T-cell (primary cell): ENCODE data around the gene CUL7. TPM values are rescaled to one million over a fixed set of nuclear protein-coding genes. Genes with fewer than 3 reads are reported as not detected.
A peak's percentile ranks its signal among the peaks of the same experiment; 100 is the strongest.

Source experiments
- ATAC-seq, 4 experiments: fragments of 200-7000 bp in 3 of 4; fragments of 150-1000 bp in 1 of 4; cut with Tn5 transposase; replicated peaks in 1 of 4; 1 replicate in 3 of 4; 2 replicates in 1 of 4; pipeline ENCODE4 v1.10.0; 2021; ENCODE audit warnings: moderate library complexity in 3 of 4, mild to moderate bottlenecking in 2 of 4, moderate number of reproducible peaks in 1 of 4
- CTCF ChIA-PET, 2 donors: fragments of 300-600 bp; sonication (Branson Sonifier 250); formaldehyde crosslinking; loops; one replicate each; lab custom pipeline; 2022; ENCODE audit warnings: antibody characterized with exemption in 2 of 2; lab: Charles Lee
- POLR2A ChIA-PET, 2 donors: fragments of 300-600 bp; sonication (Branson Sonifier 250); formaldehyde crosslinking; loops; one replicate each; lab custom pipeline; 2022; ENCODE audit warnings: antibody characterized with exemption in 2 of 2; lab: Charles Lee
- DNase-seq, 35 experiments: peaks; one replicate each; pipeline versions ENCODE4 v3.0.0 to v3.0.0-alpha.2; 2013 to 2023
- H3K27ac ChIP-seq: one replicate; pipeline ENCODE4 v1.5.1; 2013; ENCODE audit warnings: low read length
- H3K27me3 ChIP-seq, 2 experiments: replicated peaks in 1 of 2; 1 replicate in 1 of 2; 2 replicates in 1 of 2; pipeline versions ENCODE4 v1.6.1 to v1.7.0; 2013; ENCODE audit warnings: low read length in 1 of 2, mixed read lengths in 1 of 2; ENCODE audit not compliant: control insufficient read depth in 2 of 2, insufficient read depth in 2 of 2; ENCODE audit errors: extremely low read depth in 1 of 2
- H3K36me3 ChIP-seq, 2 donors: 1 replicate in 1 of 2; 2 replicates in 1 of 2; pipeline versions ENCODE4 v1.6.1 to v1.7.0; 2013; ENCODE audit warnings: low read length in 1 of 2; ENCODE audit not compliant: control insufficient read depth in 2 of 2, insufficient read depth in 1 of 2; ENCODE audit errors: extremely low read depth in 1 of 2
- H3K4me1 ChIP-seq, 2 experiments: 1 replicate in 1 of 2; 2 replicates in 1 of 2; pipeline versions ENCODE4 v1.6.1 to v1.7.0; 2013; ENCODE audit warnings: low read length in 2 of 2, mixed read lengths in 1 of 2; ENCODE audit not compliant: insufficient read depth in 2 of 2, control insufficient read depth in 1 of 2; ENCODE audit errors: extremely low read depth in 1 of 2
- H3K4me3 ChIP-seq, 2 donors: 1 replicate in 1 of 2; 2 replicates in 1 of 2; pipeline versions ENCODE4 v1.5.1 to v1.7.0; 2013; ENCODE audit warnings: mild to moderate bottlenecking in 2 of 2, low read length in 1 of 2, moderate library complexity in 1 of 2; ENCODE audit not compliant: control insufficient read depth in 1 of 2; ENCODE audit errors: extremely low read depth in 1 of 2
- H3K9me3 ChIP-seq: 2 replicates; pipeline ENCODE4 v1.7.0; 2013
- H3K27ac Mint-ChIP-seq, 2 donors: one replicate each; pipeline ENCODE4 v1.8.0; 2020 to 2021; ENCODE audit warnings: mild to moderate bottlenecking in 2 of 2, mixed read lengths in 2 of 2
- H3K27me3 Mint-ChIP-seq, 2 donors: one replicate each; pipeline ENCODE4 v1.8.0; 2021 to 2022; ENCODE audit warnings: mixed read lengths in 2 of 2
- H3K36me3 Mint-ChIP-seq: one replicate; pipeline ENCODE4 v1.8.0; 2021; ENCODE audit warnings: mixed read lengths
- H3K4me1 Mint-ChIP-seq, 3 donors: one replicate each; pipeline ENCODE4 v1.8.0; 2020 to 2022; ENCODE audit warnings: mixed read lengths in 3 of 3, mild to moderate bottlenecking in 1 of 3
- H3K4me3 Mint-ChIP-seq, 3 donors: one replicate each; pipeline ENCODE4 v1.8.0; 2020 to 2022; ENCODE audit warnings: mild to moderate bottlenecking in 3 of 3, mixed read lengths in 3 of 3, moderate library complexity in 3 of 3
- H3K9me3 Mint-ChIP-seq, 3 donors: one replicate each; pipeline ENCODE4 v1.8.0; 2020 to 2022; ENCODE audit warnings: mixed read lengths in 3 of 3
- WGBS: methylation state at CpG from one replicate; pipeline ENCODE4 v1.1.5; 2013; ENCODE audit warnings: missing lambda C conversion rate; ENCODE audit not compliant: insufficient coverage; 5-methylcytosine and 5-hydroxymethylcytosine counted together
- total RNA-seq, 35 experiments: library from RNA in 6 of 35; stranded (reverse) in 6 of 35; fragments of 120-200 nt in 1 of 35; gene quantifications; one replicate each; pipeline versions ENCODE4 v1.2.1 to v1.2.4 and lab custom pipeline; 2013 to 2026

CUL7 gene
- total RNA-seq, 5 donors from 2014 or later (not counting 1 experiment from before 2014, with no cell fraction given): 6.9 to 15.9 (median 11.6) TPM

DNA sequence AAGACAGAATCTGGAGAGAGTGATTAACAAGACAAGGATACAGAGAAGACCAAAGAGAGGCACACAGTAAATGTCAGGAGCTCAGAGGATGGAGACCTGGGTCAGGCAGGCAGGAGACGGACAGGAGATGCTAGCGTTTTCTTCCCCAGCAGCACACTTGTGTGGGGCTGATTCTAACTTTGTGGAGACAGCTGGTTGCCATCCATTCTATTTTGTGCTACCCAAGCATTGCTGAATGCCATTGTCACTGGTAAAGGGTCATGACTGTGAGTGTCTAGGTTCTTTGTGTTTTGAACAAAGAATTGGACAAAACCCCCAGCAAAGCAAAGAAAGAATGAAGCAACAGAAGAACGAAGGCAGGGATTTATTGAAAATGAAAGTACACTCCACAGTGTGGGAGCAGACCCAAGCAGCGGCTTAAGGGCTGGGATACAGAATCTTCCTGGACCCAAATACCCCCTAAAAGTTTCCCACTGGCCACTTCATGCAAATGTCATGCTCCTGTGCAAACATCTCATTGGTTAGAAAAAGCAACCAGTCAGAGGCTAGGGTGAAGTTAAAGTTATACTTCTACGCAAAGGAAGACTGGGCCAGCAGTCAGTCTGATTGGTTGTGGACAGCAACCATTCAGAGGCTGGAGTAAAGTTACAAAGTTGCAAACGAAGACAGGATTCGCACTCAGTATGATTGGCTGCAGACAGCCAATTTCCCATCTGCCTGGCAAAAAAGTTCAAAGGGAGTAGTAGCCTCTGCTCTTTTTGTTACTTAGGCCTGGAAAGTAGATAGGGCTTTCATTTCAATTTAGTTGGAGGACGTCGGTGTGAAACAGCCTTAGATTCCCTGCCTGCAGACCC lies 40.0 kb upstream of the CUL7 start:
- H3K9me3 ChIP-seq: no peaks in the 10 kb centered on the region
- Mint-ChIP-seq H3K9me3 (no peaks in the 10 kb centered on the region), H3K27me3 (peaks cover 0 to 2% of the 10 kb centered on the region in 2 donors), H3K4me1 (peaks cover 14 to 19% (median 17%) of the 10 kb centered on the region in 3 donors), H3K36me3 (no peaks in the 10 kb centered on the region), H3K27ac (peak overlapping the region in 1 of 2 donors; percentile 65), H3K4me3 (peak overlapping the region; percentile 22 to 32 (median 26))
- DNase-seq (no peak), ATAC-seq (peak in 3 of 4 experiments; percentile 37 to 53 (median 42))
- H3K4me1 ChIP-seq: no peaks in the 10 kb centered on the region
- peaks cover 0 to 2% of the 10 kb centered on the region in 2 experiments for H3K27me3 ChIP-seq
- CTCF ChIA-PET: interaction anchor here (0.6 kb wide), 3 partner anchors 11 to 1223 kb away, joined by 3 to 7 read pairs (median 3); no protein-coding TSS in a partner anchor
- POLR2A ChIA-PET: interaction anchor here (0.6 kb wide), 2 partner anchors 16 to 17 kb away, joined by 3 to 10 read pairs; no protein-coding TSS in a partner anchor
- no peaks in the 10 kb centered on the region for H3K36me3 ChIP-seq
- WGBS: 78% methylated on average over 7 of the region's 9 CpGs
- no peak overlapping the region for H3K4me3 ChIP-seq
- no peak overlapping the region for H3K27ac ChIP-seq

DNA sequence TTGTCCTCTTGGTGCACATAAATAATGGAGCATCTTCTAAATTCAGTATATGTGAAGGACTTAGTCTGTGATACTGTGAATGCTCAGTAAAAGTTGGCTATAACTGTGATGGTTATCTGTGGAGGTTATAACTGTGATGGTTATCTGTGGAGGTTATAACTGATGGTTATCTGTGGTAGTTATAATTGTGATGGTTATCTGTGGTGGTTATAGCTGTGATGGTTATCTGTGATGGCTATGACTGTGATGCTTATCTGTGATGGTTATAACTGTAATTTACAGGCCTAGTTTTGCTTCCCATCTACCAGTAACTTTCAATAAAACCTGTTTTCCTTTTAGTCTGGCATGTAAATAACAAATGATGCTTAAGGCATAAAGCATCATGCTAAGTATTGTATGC lies 39.0 kb upstream of the CUL7 start:
- Histone ChIP-seq H3K9me3 (no peaks in the 10 kb centered on the region), H3K27ac (no peak overlapping the region), H3K36me3 (no peaks in the 10 kb centered on the region), H3K4me1 (no peaks in the 10 kb centered on the region), H3K4me3 (no peak overlapping the region), H3K27me3 (peaks cover 0 to 2% of the 10 kb centered on the region in 2 experiments)
- Mint-ChIP-seq H3K4me3 (no peak overlapping the region), H3K4me1 (peaks cover 14 to 19% (median 17%) of the 10 kb centered on the region in 3 donors), H3K36me3 (no peaks in the 10 kb centered on the region), H3K27ac (no peak overlapping the region), H3K9me3 (no peaks in the 10 kb centered on the region), H3K27me3 (no peaks in the 10 kb centered on the region)
- CTCF ChIA-PET: no interaction called here
- ATAC-seq: no peak
- POLR2A ChIA-PET: no interaction called here
- DNase-seq: no peak

DNA sequence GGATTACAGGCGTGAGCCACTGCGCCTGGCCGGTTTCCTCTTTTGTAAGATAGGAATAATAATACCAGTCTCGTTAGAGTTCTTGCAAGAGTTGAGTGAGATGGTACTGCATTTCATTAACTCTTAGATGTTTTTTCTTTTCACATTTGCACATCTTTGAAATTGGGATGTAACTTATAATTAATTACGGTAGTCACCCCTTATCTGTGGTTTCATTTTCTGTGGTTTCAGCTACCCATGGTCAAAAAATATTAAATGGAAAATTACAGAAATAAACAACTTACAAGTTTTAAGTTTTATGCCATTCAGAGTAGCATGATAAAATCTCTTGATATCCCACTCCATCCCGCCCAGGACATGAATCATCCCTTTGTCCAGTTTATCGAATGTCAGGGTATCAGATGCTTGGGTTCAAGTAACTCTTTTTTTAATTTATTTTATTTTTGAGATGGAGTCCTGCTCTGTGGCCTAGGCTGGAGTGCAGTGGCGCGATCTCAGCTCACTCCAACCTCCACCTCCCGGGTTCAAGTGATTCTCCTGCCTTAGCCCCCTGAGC lies 37.9 kb upstream of the CUL7 start:
- Histone ChIP-seq H3K27me3 (peaks cover 0 to 3% of the 10 kb centered on the region in 2 experiments), H3K9me3 (no peaks in the 10 kb centered on the region), H3K4me1 (no peaks in the 10 kb centered on the region), H3K4me3 (no peak overlapping the region), H3K27ac (no peak overlapping the region), H3K36me3 (no peaks in the 10 kb centered on the region)
- H3K27me3 Mint-ChIP-seq: no peaks in the 10 kb centered on the region
- ChIA-PET CTCF (no interaction called here), POLR2A (no interaction called here)
- ATAC-seq: no peak
- H3K4me1 Mint-ChIP-seq: peaks cover 14 to 19% (median 17%) of the 10 kb centered on the region in 3 donors
- WGBS: 80% methylated on average over 1 of the region's 10 CpGs
- H3K9me3 Mint-ChIP-seq: no peaks in the 10 kb centered on the region
- no peak for DNase-seq
- H3K27ac Mint-ChIP-seq: no peak overlapping the region
- no peak overlapping the region for H3K4me3 Mint-ChIP-seq
- H3K36me3 Mint-ChIP-seq: no peaks in the 10 kb centered on the region

DNA sequence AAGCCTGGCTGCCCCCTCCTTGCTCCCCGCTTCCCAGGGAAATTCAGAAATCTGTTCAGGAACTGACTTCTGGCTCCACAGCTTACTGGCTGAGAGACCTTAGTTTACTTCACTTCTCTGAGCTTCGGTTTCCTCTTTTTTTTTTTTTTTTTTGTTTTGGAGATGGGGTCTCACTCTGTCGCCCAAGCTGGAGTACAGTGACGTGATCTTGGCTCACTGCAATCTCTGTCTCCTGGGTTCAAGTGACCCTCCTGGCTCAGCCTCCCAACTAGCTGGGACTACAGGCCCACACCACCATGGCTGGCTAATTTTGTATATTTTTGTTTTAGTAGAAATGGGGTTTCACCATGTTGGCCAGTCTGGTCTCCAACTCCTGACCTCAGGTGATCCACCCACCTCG lies 37.4 kb upstream of the CUL7 start:
- H3K4me3 Mint-ChIP-seq: no peak overlapping the region

DNA sequence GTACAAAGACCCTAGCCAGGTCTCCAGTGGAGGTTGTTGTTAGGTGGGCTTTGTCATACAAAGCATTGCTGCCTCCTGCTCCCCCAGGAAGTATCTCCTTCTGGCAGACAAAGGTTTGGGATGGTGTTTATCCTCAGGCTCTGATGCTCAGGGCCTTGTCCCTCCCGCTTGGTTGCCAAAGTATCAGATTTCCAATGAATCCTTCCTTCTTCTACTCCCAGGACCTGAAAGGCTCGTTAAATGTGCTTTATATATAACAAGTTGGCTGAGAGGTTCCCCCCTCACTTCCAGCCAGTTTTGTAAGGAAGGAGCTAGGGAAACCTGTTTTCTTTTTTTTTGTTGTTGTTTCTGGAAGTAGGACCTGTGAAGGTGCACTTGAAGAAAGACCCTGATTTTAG lies 36.9 kb upstream of the CUL7 start:
- Histone ChIP-seq H3K27ac (no peak overlapping the region), H3K9me3 (no peaks in the 10 kb centered on the region), H3K36me3 (no peaks in the 10 kb centered on the region), H3K4me3 (no peak overlapping the region), H3K27me3 (peaks cover 0 to 4% of the 10 kb centered on the region in 2 experiments), H3K4me1 (no peaks in the 10 kb centered on the region)
- no peak overlapping the region for H3K27ac Mint-ChIP-seq
- peaks cover 0 to 3% of the 10 kb centered on the region in 2 donors for H3K27me3 Mint-ChIP-seq
- no peaks in the 10 kb centered on the region for H3K9me3 Mint-ChIP-seq
- no CpG with 5 or more reads among the region's 2 CpGs for WGBS
- peaks cover 14 to 19% (median 17%) of the 10 kb centered on the region in 3 donors for H3K4me1 Mint-ChIP-seq
- ChIA-PET CTCF (no interaction called here), POLR2A (interaction anchor here in 1 of 2 donors (0.5 kb wide), 1 partner anchor 35 kb away, joined by 6 read pairs; no protein-coding TSS in a partner anchor)
- ATAC-seq (no peak), DNase-seq (no peak)
- H3K36me3 Mint-ChIP-seq: no peaks in the 10 kb centered on the region
- H3K4me3 Mint-ChIP-seq: no peak overlapping the region

More for the DNA sequence above, 37.4 kb upstream of the CUL7 start:
- Mint-ChIP-seq H3K9me3 (no peaks in the 10 kb centered on the region), H3K27ac (no peak overlapping the region), H3K36me3 (no peaks in the 10 kb centered on the region), H3K4me1 (peaks cover 14 to 19% (median 17%) of the 10 kb centered on the region in 3 donors), H3K27me3 (peaks cover 0 to 1% of the 10 kb centered on the region in 2 donors)
- H3K4me3 ChIP-seq: no peak overlapping the region
- no peaks in the 10 kb centered on the region for H3K9me3 ChIP-seq
- ATAC-seq: no peak
- no peaks in the 10 kb centered on the region for H3K36me3 ChIP-seq
- H3K27me3 ChIP-seq: peaks cover 0 to 4% of the 10 kb centered on the region in 2 experiments
- H3K27ac ChIP-seq: no peak overlapping the region
- 88% methylated on average over 2 of the region's 5 CpGs for WGBS
- no peaks in the 10 kb centered on the region for H3K4me1 ChIP-seq
- CTCF ChIA-PET: no interaction called here
- DNase-seq: no peak
- POLR2A ChIA-PET: interaction anchor here in 1 of 2 donors (0.5 kb wide), 1 partner anchor 36 kb away, joined by 6 read pairs; no protein-coding TSS in a partner anchor

DNA sequence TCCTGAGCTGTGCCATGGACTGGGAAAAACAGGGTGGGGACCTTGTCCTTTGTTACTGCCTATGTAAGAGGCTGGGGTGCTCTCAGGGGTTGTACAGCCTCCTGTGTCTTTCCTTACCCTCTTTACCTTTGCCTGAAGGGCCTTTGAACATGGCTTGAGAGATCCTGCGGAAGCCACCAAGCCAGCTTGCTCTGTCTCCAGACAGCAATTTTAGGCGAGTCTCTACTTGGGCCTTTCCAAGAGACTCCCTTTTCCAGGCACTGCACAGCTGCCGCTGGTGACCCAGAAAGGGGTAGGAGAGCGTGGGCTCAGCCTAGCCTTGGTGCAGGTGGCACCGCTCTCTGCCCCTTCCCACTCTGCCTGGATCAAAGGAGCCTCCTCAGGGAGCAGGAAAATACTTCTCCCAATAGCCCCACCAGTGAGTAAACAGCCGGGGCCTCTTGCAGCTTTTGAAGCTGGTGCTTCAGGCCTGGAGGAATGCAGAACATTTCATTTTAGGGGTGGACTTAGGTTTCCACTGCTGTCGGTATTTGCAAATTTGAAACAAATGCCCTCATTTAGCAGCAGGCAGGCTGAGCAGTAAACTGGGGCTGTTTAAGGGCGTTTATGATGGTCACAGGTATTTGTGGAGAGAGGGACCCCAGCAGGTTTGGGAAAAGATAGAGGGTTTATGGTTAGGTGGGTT lies 36.4 kb upstream of the CUL7 start:
- Histone ChIP-seq H3K27me3 (peaks cover 0 to 6% of the 10 kb centered on the region in 2 experiments), H3K4me3 (no peak overlapping the region), H3K27ac (no peak overlapping the region), H3K4me1 (no peaks in the 10 kb centered on the region), H3K9me3 (no peaks in the 10 kb centered on the region), H3K36me3 (no peaks in the 10 kb centered on the region)
- no peak for ATAC-seq
- peaks cover 14 to 19% (median 17%) of the 10 kb centered on the region in 3 donors for H3K4me1 Mint-ChIP-seq
- ChIA-PET CTCF (no interaction called here), POLR2A (interaction anchor here in 1 of 2 donors (0.6 kb wide), 1 partner anchor 8 kb away, joined by 3 read pairs; no protein-coding TSS in a partner anchor)
- DNase-seq: no peak
- peaks cover 0 to 3% of the 10 kb centered on the region in 2 donors for H3K27me3 Mint-ChIP-seq
- no peak overlapping the region for H3K4me3 Mint-ChIP-seq
- no peaks in the 10 kb centered on the region for H3K36me3 Mint-ChIP-seq
- H3K9me3 Mint-ChIP-seq: no peaks in the 10 kb centered on the region
- 90% methylated on average over 4 of the region's 8 CpGs for WGBS
- no peak overlapping the region for H3K27ac Mint-ChIP-seq
